IPS DF 4.7 (cell line): ENCODE measurements around the gene CLSTN1.

Experiments used
- DNase-seq: peaks from one replicate; pipeline ENCODE4 v3.0.0-alpha.2; 2013; ENCODE audit warnings: low spot score; ENCODE audit errors: extremely low read depth

Gene CLSTN1

GRCh38 chr1:9731051-9731537 lies 92.7 kb downstream of the CLSTN1 start:
- DNase-seq, result no peak

DNA sequence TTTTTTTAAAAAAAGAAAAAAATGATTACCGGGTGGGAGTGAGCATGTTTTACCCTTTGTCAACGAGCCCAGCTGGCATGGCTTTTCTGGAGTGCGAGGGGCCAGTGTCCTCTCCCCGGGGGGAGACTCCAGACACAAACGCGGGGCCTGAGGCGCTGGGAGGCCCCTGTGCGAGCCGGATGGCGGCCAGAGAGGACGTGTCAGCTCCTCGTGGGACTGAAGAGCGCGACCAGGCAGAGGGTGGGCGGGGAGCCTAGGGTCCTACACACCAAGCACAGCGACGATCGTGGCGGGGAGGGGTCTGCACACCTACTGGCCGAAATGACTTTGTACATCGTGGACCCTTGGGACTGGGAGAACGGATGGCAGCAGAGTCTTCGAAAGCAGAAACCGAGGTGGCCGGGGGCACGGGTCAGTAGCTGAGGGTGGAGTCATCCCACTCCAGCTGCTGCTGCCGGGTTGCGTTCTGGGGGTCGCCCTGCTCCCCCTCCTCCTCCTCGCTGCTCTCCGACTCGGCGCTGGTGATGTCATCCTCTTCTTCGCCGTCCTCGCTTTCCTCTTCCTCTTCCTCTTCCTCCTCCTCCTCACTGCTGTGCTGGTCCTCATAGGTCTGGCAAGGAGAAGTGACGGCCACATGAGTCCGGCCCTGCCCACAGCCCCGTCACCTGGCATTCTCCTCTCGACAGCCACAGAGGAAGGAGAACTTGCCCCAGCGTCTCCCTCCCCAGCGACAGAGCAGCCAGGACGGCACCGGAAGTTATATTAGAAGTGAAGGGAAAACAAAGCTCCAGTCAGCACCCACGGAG lies 93.5 kb downstream of the CLSTN1 start:
- DNase-seq, result no peak

- no peak for DNase-seq
Measured at GRCh38 chr1:9729523-9729922, 94.2 kb downstream of the CLSTN1 start.

DNA sequence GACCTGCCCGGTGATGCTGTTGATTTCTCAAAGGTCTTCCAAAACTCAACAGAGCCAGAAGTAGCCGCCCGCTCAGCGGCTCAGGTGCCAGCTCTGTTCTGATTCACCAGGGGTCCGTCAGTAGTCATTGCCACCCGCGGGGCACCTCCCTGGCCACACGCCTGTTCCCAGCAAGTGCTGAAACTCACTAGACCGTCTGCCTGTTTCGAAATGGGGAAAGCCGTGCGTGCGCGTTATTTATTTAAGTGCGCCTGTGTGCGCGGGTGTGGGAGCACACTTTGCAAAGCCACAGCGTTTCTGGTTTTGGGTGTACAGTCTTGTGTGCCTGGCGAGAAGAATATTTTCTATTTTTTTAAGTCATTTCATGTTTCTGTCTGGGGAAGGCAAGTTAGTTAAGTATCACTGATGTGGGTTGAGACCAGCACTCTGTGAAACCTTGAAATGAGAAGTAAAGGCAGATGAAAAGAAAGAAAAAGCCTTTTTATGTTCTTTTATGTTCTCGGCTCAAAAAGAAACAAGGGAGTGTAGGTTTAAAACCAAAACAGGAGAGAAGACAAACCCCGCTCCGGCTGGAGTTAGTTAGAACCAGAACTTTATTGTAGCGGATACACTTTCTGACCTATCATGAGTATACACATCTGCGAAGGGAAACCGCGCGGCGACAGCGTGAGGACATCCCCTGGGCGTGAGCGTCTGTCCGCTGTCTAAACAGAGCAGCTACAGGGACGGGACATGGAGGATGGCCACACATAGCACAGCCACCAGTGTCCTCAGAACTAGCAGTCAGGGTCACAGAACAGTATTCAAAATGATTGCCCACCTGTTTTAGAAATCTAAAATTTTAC lies 95.1 kb downstream of the CLSTN1 start:
- no peak for DNase-seq

- DNase-seq, result no peak
Measured at GRCh38 chr1:9726905-9727595, 96.7 kb downstream of the CLSTN1 start.

DNA sequence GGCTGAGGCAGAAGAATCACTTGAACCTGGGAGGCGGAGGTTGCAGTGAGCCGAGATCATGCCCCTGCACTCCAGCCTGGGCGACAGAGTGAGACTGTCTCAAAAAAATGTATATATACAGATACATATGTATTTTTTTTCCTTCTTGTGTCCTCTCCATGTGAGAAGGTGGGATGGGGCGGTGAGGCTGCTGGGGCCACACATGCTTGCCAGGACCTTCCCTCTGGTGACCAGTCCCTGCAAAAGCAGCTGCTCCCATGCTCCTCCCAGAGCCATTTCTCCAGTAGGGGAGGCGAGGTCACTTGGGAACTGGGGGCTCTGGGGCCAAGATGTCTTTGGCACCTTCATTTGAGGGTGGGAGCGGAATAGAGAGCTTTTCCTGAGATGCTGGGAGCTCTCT lies 97.4 kb downstream of the CLSTN1 start:
- DNase-seq, result no peak

DNA sequence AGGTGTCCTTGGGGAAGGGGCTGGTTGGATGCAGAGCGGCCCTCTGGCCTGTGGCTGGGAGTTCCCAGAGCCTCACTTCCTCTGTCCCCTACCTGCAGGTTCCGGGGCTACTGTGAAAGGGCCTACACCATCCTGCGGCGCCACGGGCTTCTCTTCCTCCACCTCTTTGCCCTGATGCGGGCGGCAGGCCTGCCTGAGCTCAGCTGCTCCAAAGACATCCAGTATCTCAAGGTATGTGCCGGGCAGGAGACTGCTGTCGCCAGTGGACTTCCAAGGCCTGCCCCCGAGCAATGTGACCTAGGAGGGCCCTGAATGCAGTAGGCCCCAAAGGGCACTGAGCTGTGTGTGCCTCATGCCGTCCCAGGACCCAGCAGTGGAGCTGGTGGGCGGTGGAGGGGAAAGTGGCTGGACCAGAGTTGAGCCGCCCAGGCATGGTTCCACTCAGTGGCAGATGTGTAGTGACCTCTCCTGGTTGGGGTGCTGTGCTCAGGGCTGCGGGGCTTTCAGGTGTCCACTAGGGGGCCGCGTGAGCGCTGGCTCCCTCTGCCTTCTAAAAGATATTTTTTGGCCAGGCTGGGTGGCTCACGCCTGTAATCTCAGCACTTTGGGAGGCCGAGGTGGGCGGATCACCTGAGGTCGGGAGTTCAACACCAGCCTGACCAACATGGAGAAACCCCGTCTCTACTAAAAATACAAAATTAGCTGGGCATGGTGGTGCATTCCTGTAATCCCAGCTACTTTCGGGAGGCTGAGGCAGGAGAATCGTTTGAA lies 98.9 kb downstream of the CLSTN1 start:
- peak; percentile 28 for DNase-seq

DNA sequence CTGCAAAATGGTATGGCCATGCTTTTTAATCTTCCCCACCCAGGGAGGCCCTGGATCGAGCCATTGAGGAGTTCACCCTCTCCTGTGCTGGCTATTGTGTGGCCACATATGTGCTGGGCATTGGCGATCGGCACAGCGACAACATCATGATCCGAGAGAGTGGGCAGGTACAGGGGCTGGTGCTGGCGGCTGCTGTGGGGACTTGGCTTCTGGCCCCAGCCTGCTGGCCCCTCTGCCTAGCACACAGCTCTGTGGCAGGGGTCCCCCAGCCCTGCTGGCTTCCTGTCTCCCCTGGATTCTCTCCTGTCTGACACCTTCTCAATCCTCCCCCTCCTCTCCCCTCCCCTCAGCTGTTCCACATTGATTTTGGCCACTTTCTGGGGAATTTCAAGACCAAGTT lies 99.8 kb downstream of the CLSTN1 start:
- DNase-seq, result no peak

DNA sequence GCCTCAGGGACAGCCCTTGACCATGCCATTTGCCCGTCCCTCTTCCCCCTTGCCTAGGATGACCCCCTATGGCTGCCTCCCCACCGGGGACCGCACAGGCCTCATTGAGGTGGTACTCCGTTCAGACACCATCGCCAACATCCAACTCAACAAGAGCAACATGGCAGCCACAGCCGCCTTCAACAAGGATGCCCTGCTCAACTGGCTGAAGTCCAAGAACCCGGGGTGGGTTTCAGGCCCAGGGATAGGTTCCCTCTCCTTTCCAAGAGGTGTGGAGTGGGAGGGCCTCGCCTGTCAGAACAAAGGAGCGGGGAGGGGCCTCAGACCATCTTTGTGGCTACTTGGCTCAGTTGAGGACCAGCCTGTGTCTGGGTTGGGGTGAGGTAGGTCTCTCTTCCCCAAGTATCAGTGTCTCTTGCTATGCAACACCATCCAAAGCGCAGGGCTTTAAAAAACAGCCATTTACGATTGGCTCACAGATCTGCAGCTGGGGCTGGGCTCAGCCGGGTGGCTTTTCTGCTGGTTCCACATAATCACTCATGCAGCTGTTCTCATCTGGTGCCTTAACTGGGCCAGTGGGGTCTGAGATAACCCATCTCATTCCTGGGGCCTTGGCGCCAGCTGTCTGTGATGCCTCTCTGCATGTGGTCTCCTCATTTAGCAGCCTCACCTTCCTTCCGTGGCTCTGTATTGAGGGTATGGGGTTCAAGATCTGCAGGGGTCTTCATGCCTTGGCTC lies 100.5 kb downstream of the CLSTN1 start:
- DNase-seq, result no peak

DNA sequence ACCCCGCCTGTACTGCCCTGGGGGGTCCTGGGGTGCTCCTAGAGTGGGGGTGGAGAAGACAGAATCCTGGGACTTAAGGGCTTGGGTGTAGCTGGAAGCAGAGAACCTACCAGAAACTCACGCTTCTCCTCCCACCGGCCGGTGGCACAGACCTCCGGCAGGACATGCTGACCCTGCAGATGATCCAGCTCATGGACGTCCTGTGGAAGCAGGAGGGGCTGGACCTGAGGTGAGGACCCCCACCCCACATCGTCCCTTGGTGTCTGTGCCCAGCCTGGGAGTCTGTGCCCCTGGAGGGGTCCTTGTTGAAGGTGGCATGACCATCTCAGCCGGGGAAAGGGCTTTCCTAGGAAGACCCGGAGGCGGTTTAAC lies 101.4 kb downstream of the CLSTN1 start:
- no peak for DNase-seq

DNA sequence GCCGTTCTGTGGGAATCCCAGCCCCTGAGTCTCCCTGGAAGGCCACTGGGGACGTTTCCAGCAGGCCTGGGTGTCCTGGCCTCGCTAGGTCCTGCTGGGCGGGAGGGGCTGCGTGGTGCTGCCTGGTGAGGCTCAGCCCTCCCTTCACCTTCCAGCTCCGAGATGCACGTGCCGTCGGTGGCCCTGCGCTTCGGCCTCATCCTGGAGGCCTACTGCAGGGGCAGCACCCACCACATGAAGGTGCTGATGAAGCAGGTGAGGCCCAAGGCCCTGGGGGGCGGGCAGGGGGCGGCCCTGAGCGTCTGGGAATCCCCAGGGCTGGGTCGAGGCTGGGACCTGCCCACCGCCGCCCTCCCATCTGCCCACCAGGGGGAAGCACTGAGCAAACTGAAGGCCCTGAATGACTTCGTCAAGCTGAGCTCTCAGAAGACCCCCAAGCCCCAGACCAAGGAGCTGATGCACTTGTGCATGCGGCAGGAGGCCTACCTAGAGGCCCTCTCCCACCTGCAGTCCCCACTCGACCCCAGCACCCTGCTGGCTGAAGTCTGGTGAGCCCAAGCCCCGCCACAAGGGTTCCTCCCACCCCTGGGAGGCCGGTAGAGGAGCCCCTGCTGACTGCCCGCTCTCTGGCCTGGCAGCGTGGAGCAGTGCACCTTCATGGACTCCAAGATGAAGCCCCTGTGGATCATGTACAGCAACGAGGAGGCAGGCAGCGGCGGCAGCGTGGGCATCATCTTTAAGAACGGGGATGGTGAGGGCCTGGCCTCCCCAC lies 102.0 kb downstream of the CLSTN1 start:
- peak; percentile 30 for DNase-seq

GRCh38 chr1:9720785-9721605 lies 102.8 kb downstream of the CLSTN1 start:
- DNase-seq, result no peak

DNA sequence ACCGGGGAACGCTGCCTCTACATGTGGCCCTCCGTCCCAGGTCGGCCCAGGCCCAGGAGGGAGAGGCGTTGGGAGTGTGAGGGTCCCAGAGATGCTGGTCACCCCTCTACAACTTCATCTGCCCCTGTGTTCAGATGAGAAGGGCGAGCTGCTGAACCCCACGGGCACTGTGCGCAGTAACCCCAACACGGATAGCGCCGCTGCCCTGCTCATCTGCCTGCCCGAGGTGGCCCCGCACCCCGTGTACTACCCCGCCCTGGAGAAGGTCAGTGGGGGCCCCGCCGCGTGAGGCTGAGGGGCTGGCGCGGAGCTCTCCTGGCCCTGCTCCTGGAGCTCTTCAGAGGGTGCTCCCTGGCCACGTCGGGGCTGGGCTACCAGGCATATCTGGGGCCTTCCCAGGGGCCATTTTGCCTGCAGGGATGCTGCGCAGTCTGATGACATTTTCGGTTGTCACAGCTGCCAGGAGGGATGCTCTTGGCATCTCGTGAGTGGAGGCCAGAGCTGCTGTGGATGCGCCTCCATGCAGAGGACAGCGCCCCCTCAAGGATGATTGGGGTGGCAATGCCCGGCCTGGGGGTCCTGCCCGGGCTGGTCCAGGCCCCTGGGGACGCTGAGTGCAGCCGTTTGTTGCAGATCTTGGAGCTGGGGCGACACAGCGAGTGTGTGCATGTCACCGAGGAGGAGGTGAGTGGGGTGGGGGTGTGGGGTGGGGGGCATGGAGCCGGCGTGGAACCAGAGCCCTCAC lies 103.6 kb downstream of the CLSTN1 start:
- no peak for DNase-seq

DNA sequence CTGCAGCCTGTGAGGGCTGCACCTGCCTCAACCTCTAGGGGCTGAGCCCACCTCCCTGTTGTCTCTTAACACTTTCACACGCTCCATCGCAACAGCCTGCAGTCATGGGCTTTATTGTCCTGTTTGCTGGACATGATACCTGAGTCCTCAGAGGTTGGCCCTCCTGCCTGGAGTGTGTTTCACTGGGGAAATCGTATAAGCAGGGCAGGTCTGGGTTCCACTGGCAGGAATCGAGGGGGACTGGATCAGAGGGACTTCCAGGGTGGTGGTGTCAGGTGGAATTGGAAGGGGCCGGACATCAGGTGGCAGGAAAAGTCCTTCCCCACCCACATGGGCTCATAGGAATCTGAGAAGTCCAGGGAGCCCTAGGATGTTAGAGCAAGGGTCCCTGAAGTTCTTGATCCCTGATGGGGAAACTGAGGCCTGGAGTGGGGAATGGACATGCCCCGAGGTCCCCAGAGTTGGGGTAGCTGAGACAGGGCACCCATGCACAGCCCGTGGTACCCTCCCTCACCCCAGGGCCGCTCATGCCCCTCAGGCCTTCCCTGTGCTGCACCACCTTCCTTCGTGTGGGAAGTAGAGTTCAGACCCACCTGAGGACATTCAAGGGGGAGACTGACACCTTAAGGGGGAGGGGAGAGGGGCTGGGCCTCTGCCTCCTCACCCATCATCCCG lies 105.6 kb downstream of the CLSTN1 start:
- DNase-seq, result no peak

DNA sequence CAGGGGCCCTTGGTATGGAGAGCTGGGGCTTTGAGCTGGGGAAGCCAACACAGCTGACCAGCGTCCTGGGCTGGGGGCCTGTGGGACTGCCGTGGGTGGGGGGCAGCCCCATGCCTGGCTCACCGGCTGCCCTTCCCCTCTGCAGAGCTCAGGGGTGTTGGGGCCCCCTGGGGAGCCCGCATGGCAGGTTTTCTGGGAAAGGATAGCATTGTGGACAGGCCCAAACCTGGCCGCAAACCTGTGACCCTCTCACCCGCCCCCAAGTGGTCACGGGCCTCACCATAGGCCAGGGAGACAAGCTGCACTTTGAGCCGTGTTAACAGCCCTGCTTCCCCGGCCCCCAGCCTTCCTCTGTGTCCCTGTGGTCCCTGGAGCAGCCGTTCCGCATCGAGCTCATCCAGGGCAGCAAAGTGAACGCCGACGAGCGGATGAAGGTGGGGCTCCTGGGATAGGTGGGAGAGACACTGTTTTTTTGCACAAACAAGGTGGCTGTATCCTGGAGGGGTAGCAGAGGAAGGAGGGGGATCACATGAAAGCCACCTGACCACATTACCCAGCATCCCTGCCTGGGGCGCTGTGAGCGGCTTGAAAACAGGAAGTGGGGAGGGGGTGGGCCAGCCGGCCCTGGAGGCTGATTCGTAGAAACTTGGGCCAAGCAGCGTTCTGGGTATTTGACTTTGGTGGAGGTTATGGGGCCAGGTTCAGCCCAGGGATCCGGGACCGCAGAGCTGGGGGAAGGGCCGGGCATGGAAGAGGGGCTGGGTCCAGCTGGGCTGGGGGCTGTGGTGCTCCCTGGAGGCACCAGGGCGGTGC lies 106.4 kb downstream of the CLSTN1 start:
- no peak for DNase-seq

GRCh38 chr1:9716404-9717192 lies 107.2 kb downstream of the CLSTN1 start:
- DNase-seq, result no peak
